H9 (cell line): ENCODE results near the gene SYTL1. TPM values are rescaled to one million over a fixed set of nuclear protein-coding genes. Genes with fewer than 3 reads are reported as not detected.

Experiments
- DNase-seq: peaks from one replicate; pipeline ENCODE4 v3.0.0-alpha.2; 2017
- H2AFZ ChIP-seq: one replicate; pipeline ENCODE4 v1.6.1; 2013; ENCODE audit warnings: mild to moderate bottlenecking, low read length, control low read depth, moderate library complexity
- H2AK5ac ChIP-seq: 2 replicates; pipeline ENCODE4 v1.6.1; 2013; ENCODE audit warnings: low read length, control low read depth, mixed read lengths; ENCODE audit not compliant: insufficient read length
- H2BK120ac ChIP-seq: one replicate; pipeline ENCODE4 v1.6.1; 2013; ENCODE audit warnings: low read depth, mild to moderate bottlenecking, low read length, control low read depth, inconsistent platforms; ENCODE audit not compliant: poor library complexity, severe bottlenecking
- H2BK12ac ChIP-seq: 2 replicates; pipeline ENCODE4 v1.6.1; 2013; ENCODE audit warnings: low read length, control low read depth, mixed read lengths, low read depth; ENCODE audit not compliant: insufficient read length
- H2BK15ac ChIP-seq: 2 replicates; pipeline ENCODE4 v1.6.1; 2013; ENCODE audit warnings: low read depth, low read length, control low read depth
- H2BK20ac ChIP-seq: one replicate; pipeline ENCODE4 v1.6.1; 2013; ENCODE audit warnings: low read depth, mild to moderate bottlenecking, low read length, control low read depth, inconsistent platforms; ENCODE audit not compliant: poor library complexity, severe bottlenecking
- H2BK5ac ChIP-seq: 2 replicates; pipeline ENCODE4 v1.6.1; 2013; ENCODE audit warnings: low read length, control low read depth, mixed read lengths; ENCODE audit not compliant: insufficient read length
- H3K14ac ChIP-seq: 2 replicates; pipeline ENCODE4 v1.6.1; 2013; ENCODE audit warnings: low read length, control low read depth; ENCODE audit not compliant: insufficient read depth
- H3K18ac ChIP-seq: 2 replicates; pipeline ENCODE4 v1.6.1; 2013; ENCODE audit warnings: low read depth, mild to moderate bottlenecking, mixed read lengths, low read length, control low read depth; ENCODE audit not compliant: insufficient read length
- H3K23ac ChIP-seq: 2 replicates; pipeline ENCODE4 v1.6.1; 2013; ENCODE audit warnings: low read length, control low read depth, mixed read lengths, low read depth; ENCODE audit not compliant: insufficient read length
- H3K23me2 ChIP-seq: 2 replicates; pipeline ENCODE4 v1.6.1; 2013; ENCODE audit warnings: low read depth, mild to moderate bottlenecking, mixed read lengths, low read length, control low read depth; ENCODE audit not compliant: insufficient read length, poor library complexity, severe bottlenecking
- H3K27ac ChIP-seq: 2 replicates; pipeline ENCODE4 v1.5.1; 2013; ENCODE audit warnings: low read length, control low read depth, mixed read lengths, low read depth; ENCODE audit not compliant: insufficient read length
- H3K27me3 ChIP-seq: 2 replicates; pipeline ENCODE4 v1.6.1; 2013; ENCODE audit warnings: low read length, control low read depth, inconsistent platforms; ENCODE audit not compliant: insufficient read depth
- H3K4ac ChIP-seq: 2 replicates; pipeline ENCODE4 v1.6.1; 2013; ENCODE audit warnings: low read depth, mild to moderate bottlenecking, control low read depth, inconsistent platforms, low read length, moderate library complexity
- H3K4me1 ChIP-seq: 2 replicates; pipeline ENCODE4 v1.6.1; 2013; ENCODE audit warnings: low read length, control low read depth, inconsistent platforms; ENCODE audit not compliant: insufficient read depth
- H3K4me2 ChIP-seq: 2 replicates; pipeline ENCODE4 v1.6.1; 2013; ENCODE audit warnings: low read length, control low read depth, mixed read lengths; ENCODE audit not compliant: insufficient read length, insufficient read depth
- H3K56ac ChIP-seq: 2 replicates; pipeline ENCODE4 v1.6.1; 2013; ENCODE audit warnings: low read depth, mild to moderate bottlenecking, mixed read lengths, low read length, control low read depth; ENCODE audit not compliant: insufficient read length
- H3K79me1 ChIP-seq: 2 replicates; pipeline ENCODE4 v1.6.1; 2013; ENCODE audit warnings: low read depth, mild to moderate bottlenecking, moderate library complexity, low read length, control low read depth, inconsistent platforms; ENCODE audit not compliant: insufficient read depth, poor library complexity, severe bottlenecking
- H3K79me2 ChIP-seq: 2 replicates; pipeline ENCODE4 v1.6.1; 2013; ENCODE audit warnings: low read length, control low read depth, inconsistent platforms; ENCODE audit not compliant: insufficient read depth
- H3K9ac ChIP-seq: 2 replicates; pipeline ENCODE4 v1.6.1; 2013; ENCODE audit warnings: low read length, control low read depth, mixed read lengths; ENCODE audit not compliant: insufficient read length; ENCODE audit errors: extremely low read depth
- H3K9me3 ChIP-seq: one replicate; pipeline ENCODE4 v1.6.1; 2013; ENCODE audit warnings: low read depth, low read length, inconsistent platforms; ENCODE audit not compliant: control insufficient read depth
- H3T11ph ChIP-seq: one replicate; pipeline ENCODE4 v1.6.1; 2013; ENCODE audit warnings: mild to moderate bottlenecking, low read length, control low read depth, inconsistent platforms
- H4K20me1 ChIP-seq: one replicate; pipeline ENCODE4 v1.6.1; 2013; ENCODE audit not compliant: control insufficient read depth, insufficient read length, insufficient read depth
- H4K5ac ChIP-seq: 2 replicates; pipeline ENCODE4 v1.6.1; 2013; ENCODE audit warnings: low read depth, mild to moderate bottlenecking, mixed read lengths, low read length, control low read depth; ENCODE audit not compliant: insufficient read length
- H4K8ac ChIP-seq: replicated peaks from 2 replicates; pipeline ENCODE4 v1.6.1; 2013; ENCODE audit warnings: low read length, control low read depth, mixed read lengths, low read depth; ENCODE audit not compliant: insufficient read length
- H4K91ac ChIP-seq: 2 replicates; pipeline ENCODE4 v1.6.1; 2013; ENCODE audit warnings: low read depth, mild to moderate bottlenecking, moderate library complexity, mixed read lengths, low read length, control low read depth; ENCODE audit not compliant: insufficient read length
- H3K27ac Mint-ChIP-seq, 3 experiments: 2 replicates in 2 of 3; 3 replicates in 1 of 3; pipeline ENCODE4 v1.8.0; 2020 to 2021; ENCODE audit warnings: mixed read lengths in 3 of 3, mild to moderate bottlenecking in 1 of 3, moderate library complexity in 1 of 3
- H3K27me3 Mint-ChIP-seq: 2 replicates; pipeline ENCODE4 v1.8.0; 2021; ENCODE audit warnings: low read depth, mild to moderate bottlenecking, moderate library complexity, mixed read lengths
- H3K36me3 Mint-ChIP-seq, 3 experiments: 2 replicates in 2 of 3; 3 replicates in 1 of 3; pipeline ENCODE4 v1.8.0; 2020 to 2021; ENCODE audit warnings: low read depth in 3 of 3, mixed read lengths in 3 of 3; ENCODE audit not compliant: insufficient read depth in 1 of 3
- H3K4me1 Mint-ChIP-seq, 2 experiments: 2 replicates each; pipeline ENCODE4 v1.8.0; 2020; ENCODE audit warnings: mixed read lengths in 2 of 2
- H3K4me3 Mint-ChIP-seq, 2 experiments: 2 replicates in 1 of 2; 3 replicates in 1 of 2; pipeline ENCODE4 v1.8.0; 2020 to 2021; ENCODE audit warnings: mild to moderate bottlenecking in 2 of 2, mixed read lengths in 2 of 2, moderate library complexity in 1 of 2
- H3K9me3 Mint-ChIP-seq, 2 experiments: 2 replicates in 1 of 2; 3 replicates in 1 of 2; pipeline ENCODE4 v1.8.0; 2020; ENCODE audit warnings: mild to moderate bottlenecking in 2 of 2, mixed read lengths in 2 of 2, moderate library complexity in 1 of 2
- WGBS: extraction: QIAGEN DNeasy Blood & Tissue Kit; methylation state at CpG from one replicate; pipeline ENCODE4 v1.1.7; 2013; ENCODE audit warnings: missing lambda C conversion rate, low lambda C conversion rate, mixed read lengths; ENCODE audit not compliant: insufficient read length; ENCODE audit errors: extremely low coverage; 5-methylcytosine and 5-hydroxymethylcytosine counted together
- total RNA-seq: library from RNA; stranded (reverse); gene quantifications from 2 replicates; pipeline ENCODE4 v1.2.1, GENCODE V29; 2021
- TF ChIP-seq, protein P1 (sequence below): fragments of 200-600 bp; sonication (generic); conservative IDR thresholded peaks from 3 replicates; pipeline ENCODE4 v1.8.0; 2021; ENCODE audit warnings: antibody characterized with exemption, mild to moderate bottlenecking

Gene SYTL1
- total RNA-seq, 1 experiment from 2014 or later = 12.0 TPM

DNA sequence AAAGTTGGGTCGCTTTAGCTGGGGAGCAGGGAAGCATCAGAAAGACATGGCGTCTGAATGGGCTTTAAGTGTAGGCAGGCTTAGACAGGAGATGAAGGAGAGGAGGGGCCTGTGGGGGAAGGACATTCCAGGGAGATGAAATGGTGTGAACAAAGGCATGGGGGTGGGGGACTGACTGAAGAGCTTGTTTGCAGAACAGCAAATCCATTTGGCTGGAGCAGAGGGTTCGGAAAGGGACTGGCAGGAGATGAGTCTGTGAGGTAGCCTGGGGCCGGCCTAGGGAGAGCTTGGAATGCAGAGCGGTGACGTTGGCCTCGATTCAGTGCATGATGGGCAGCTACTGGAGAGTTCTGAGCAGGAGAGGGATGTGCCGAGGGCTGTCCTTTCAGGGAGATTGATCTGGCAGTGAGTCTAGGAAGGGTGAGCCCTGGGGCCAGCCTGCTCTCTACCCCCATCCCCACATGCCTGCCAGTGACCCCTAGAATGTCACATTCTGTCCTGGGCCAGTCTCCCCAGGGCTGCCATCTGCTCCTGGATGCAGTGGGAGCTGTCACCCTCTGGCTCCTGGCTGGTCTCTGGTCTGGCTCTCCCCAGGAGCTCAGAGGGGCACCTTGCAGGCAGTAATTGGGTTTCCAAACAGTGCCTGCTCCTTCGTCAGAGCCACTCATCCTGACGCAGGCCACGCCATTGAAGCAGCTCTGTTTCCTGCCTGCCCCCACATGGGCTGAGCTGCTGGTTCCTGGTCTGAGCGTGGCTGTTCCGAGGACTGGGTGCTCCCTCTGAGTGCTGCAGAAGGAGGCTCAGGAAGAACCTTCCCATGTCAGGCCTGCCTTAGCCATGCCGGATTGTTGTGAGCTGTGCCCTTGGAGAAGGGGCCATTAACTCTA, 42.2 kb upstream of the SYTL1 start:
- Histone ChIP-seq H2BK15ac (no peak overlapping the region), H3K4me2 (no peak overlapping the region), H3K79me1 (no peaks in the 10 kb centered on the region), H2BK12ac (no peak overlapping the region), H3K9ac (no peak overlapping the region), H3K14ac (no peak overlapping the region), H2BK120ac (no peak overlapping the region), H4K5ac (no peak overlapping the region), H3K4me1 (peaks cover 9% of the 10 kb centered on the region; the same call in 1 of the 2 replicates), H3T11ph (no peak overlapping the region), H3K56ac (no peak overlapping the region), H3K4ac (no peak overlapping the region), H2BK5ac (no peak overlapping the region), H2AFZ (no peak overlapping the region), H3K23me2 (no peaks in the 10 kb centered on the region), H3K23ac (no peak overlapping the region), H3K27ac (no peak overlapping the region), H3K18ac (no peak overlapping the region), H3K27me3 (no peaks in the 10 kb centered on the region), H4K8ac (no peak overlapping the region), H2BK20ac (no peak overlapping the region), H3K9me3 (no peaks in the 10 kb centered on the region), H4K91ac (no peak overlapping the region), H2AK5ac (no peak overlapping the region), H4K20me1 (peaks cover 2% of the 10 kb centered on the region), H3K79me2 (no peaks in the 10 kb centered on the region)
- Mint-ChIP-seq H3K27me3 (no peaks in the 10 kb centered on the region), H3K4me3 (no peak overlapping the region; a peak in 1 of 5 replicates), H3K27ac (peak overlapping the region in 2 of 3 experiments; percentile 60 to 65; a peak in 5 of 7 replicates), H3K4me1 (peaks cover 29 to 39% of the 10 kb centered on the region in 2 experiments), H3K9me3 (no peaks in the 10 kb centered on the region), H3K36me3 (peaks cover 4 to 9% (median 5%) of the 10 kb centered on the region in 3 experiments; a peak in 4 of 7 replicates)
- TF ChIP-seq, protein P1, sequence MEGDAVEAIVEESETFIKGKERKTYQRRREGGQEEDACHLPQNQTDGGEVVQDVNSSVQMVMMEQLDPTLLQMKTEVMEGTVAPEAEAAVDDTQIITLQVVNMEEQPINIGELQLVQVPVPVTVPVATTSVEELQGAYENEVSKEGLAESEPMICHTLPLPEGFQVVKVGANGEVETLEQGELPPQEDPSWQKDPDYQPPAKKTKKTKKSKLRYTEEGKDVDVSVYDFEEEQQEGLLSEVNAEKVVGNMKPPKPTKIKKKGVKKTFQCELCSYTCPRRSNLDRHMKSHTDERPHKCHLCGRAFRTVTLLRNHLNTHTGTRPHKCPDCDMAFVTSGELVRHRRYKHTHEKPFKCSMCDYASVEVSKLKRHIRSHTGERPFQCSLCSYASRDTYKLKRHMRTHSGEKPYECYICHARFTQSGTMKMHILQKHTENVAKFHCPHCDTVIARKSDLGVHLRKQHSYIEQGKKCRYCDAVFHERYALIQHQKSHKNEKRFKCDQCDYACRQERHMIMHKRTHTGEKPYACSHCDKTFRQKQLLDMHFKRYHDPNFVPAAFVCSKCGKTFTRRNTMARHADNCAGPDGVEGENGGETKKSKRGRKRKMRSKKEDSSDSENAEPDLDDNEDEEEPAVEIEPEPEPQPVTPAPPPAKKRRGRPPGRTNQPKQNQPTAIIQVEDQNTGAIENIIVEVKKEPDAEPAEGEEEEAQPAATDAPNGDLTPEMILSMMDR = no peak
- no CpG with 5 or more reads among the region's 14 CpGs for WGBS
- peak; percentile 79 for DNase-seq
